K562 (cell line): ENCODE data around the gene KRTAP17-1. TPM values are rescaled to one million over a fixed set of nuclear protein-coding genes. Genes with fewer than 3 reads are reported as not detected.

ENCODE experiments used
- ATAC-seq: fragments of 200-7000 bp; cut with Tn5 transposase; 3 replicates; pipeline ENCODE4 v1.9.1; 2020; ENCODE audit warnings: moderate library complexity
- BruUV-seq: library from RNA; stranded (reverse); fragments of 400-500 nt; replicated peaks from 2 replicates; lab custom pipeline; 2021; lab: Mats Ljungman, UMichigan
- CTCF ChIA-PET: fragments of 300-600 bp; formaldehyde crosslinking; extraction: SDS; loops from one replicate; lab custom pipeline; 2021; ENCODE audit warnings: low intra/inter-chr PET ratio; lab: Yijun Ruan, JAX
- POLR2A ChIA-PET: fragments of 300-600, 350-650 bp; sonication (Branson Sonifier 250); formaldehyde crosslinking; extraction: SDS; loops from one replicate; lab custom pipeline; 2021; ENCODE audit warnings: antibody characterized with exemption, inconsistent platforms; lab: Yijun Ruan, JAX
- DNase-seq, 4 experiments: peaks; one replicate each; pipeline versions ENCODE4 v3.0.0 to v3.0.0-alpha.2; 2011 to 2018; ENCODE audit warnings: low spot score in 3 of 4, mixed read lengths in 3 of 4; ENCODE audit errors: extremely low read depth in 1 of 4
- FAIRE-seq: peaks from 2 replicates; lab custom pipeline; 2011; peaks lifted over from hg19 to GRCh38; lab: Jason Lieb, UNC
- H2AFZ ChIP-seq: 2 replicates; pipeline ENCODE4 v1.6.0; 2011; ENCODE audit warnings: low read depth, low read length, control low read depth, inconsistent platforms
- H3K27ac ChIP-seq: fragments of 200-600 bp; 3 replicates; pipeline ENCODE4 v1.8.0; 2011; ENCODE audit warnings: low read depth, mild to moderate bottlenecking, control low read depth, inconsistent platforms, low read length, moderate library complexity, mixed read lengths; ENCODE audit errors: extremely low read depth
- H3K27me3 ChIP-seq, 2 experiments: fragments of 300-600 bp in 1 of 2; 2 replicates in 1 of 2; 3 replicates in 1 of 2; pipeline versions ENCODE4 v1.6.0 to v1.8.0; 2011; ENCODE audit warnings: inconsistent platforms in 2 of 2, low read length in 2 of 2, mild to moderate bottlenecking in 1 of 2, mixed read lengths in 1 of 2, moderate library complexity in 1 of 2; ENCODE audit not compliant: control insufficient read depth in 2 of 2, insufficient read depth in 2 of 2
- H3K36me3 ChIP-seq: fragments of 300-600 bp; 3 replicates; pipeline ENCODE4 v1.8.0; 2011; ENCODE audit warnings: mild to moderate bottlenecking, low read length, inconsistent platforms; ENCODE audit not compliant: control insufficient read depth, insufficient read depth
- H3K4me1 ChIP-seq, 2 experiments: fragments of 200-600 bp in 1 of 2; replicated peaks in 1 of 2; 2 replicates in 1 of 2; 3 replicates in 1 of 2; pipeline versions ENCODE4 v1.5.1 to v1.8.0; 2011; ENCODE audit warnings: inconsistent platforms in 2 of 2, low read length in 2 of 2, mild to moderate bottlenecking in 1 of 2, mixed read lengths in 1 of 2, moderate library complexity in 1 of 2; ENCODE audit not compliant: control insufficient read depth in 2 of 2, insufficient read depth in 2 of 2
- H3K4me2 ChIP-seq: 2 replicates; pipeline ENCODE4 v1.6.1; 2011; ENCODE audit warnings: low read length, control low read depth, inconsistent platforms, mixed read lengths; ENCODE audit not compliant: insufficient read depth
- H3K4me3 ChIP-seq: fragments of 200-600 bp; sonication (generic), shearing (Covaris generic); 2 replicates; pipeline ENCODE4 v1.5.1; 2016; ENCODE audit warnings: control low read depth, inconsistent platforms
- H3K79me2 ChIP-seq: fragments of 200-600 bp; 3 replicates; pipeline ENCODE4 v1.8.0; 2011; ENCODE audit warnings: low read length, inconsistent platforms; ENCODE audit not compliant: control insufficient read depth, insufficient read depth
- H3K9ac ChIP-seq, 2 experiments: 2 replicates each; pipeline versions ENCODE4 v1.6.0 to v1.6.1; 2011; ENCODE audit warnings: low read depth in 2 of 2, low read length in 2 of 2, control low read depth in 1 of 2, inconsistent platforms in 1 of 2, mild to moderate bottlenecking in 1 of 2, mixed read lengths in 1 of 2; ENCODE audit not compliant: insufficient read depth in 1 of 2
- H3K9me1 ChIP-seq: one replicate; pipeline ENCODE4 v1.6.0; 2011; ENCODE audit warnings: inconsistent platforms, mild to moderate bottlenecking, low read length, moderate library complexity; ENCODE audit not compliant: control insufficient read depth, insufficient read depth
- H3K9me3 ChIP-seq: replicated peaks from 2 replicates; pipeline ENCODE4 v1.5.1; 2011; ENCODE audit warnings: low read depth, low read length, inconsistent platforms; ENCODE audit not compliant: control insufficient read depth, insufficient read depth
- H4K20me1 ChIP-seq: replicated peaks from 2 replicates; pipeline ENCODE4 v1.6.1; 2011; ENCODE audit warnings: low read length, inconsistent platforms, mixed read lengths; ENCODE audit not compliant: control insufficient read depth, insufficient read depth
- E2F3 ChIP-seq: fragments of 250-450 bp; sonication (Bioruptor Pico); IDR thresholded peaks from 2 replicates; pipeline ENCODE4 v1.4.0; 2020; ENCODE audit warnings: mild to moderate bottlenecking
- HDAC6 ChIP-seq: IDR thresholded peaks from 2 replicates; pipeline ENCODE4 v1.6.1; 2012; ENCODE audit warnings: low read depth, mild to moderate bottlenecking, control low read depth, inconsistent platforms, low read length, moderate library complexity
- ZNF3 ChIP-seq: fragments of 250-450 bp; sonication (Bioruptor Pico); IDR thresholded peaks from 2 replicates; pipeline ENCODE4 v1.5.0; 2021; ENCODE audit warnings: mild to moderate bottlenecking, moderate library complexity
- WGBS: fragments of 100-300 bp; shearing (Covaris generic); methylation state at CpG from one replicate; pipeline ENCODE4 v1.1.6; 2016; ENCODE audit warnings: low coverage, mixed read lengths; ENCODE audit not compliant: insufficient coverage; ENCODE audit errors: missing lambda C conversion rate; 5-methylcytosine and 5-hydroxymethylcytosine counted together
- in situ Hi-C: fragments of 300-500 bp; cut with MboI; formaldehyde crosslinking; loops from 4 replicates; pipeline ENCODE4 v1.15.0; 2018; ENCODE audit warnings: inconsistent platforms, mixed read lengths
- intact Hi-C: fragments of 100-400 bp; cut with micrococcal nuclease; formaldehyde crosslinking; loops from 2 replicates; pipeline ENCODE4 v1.14.2; 2022
- polyA plus RNA-seq, 8 experiments: library from polyadenylated mRNA; depleted of rRNA in 4 of 8; stranded (reverse) in 5 of 8; unstranded in 3 of 8; fragments of >200 nt; fragmentation: Nextera tagmentation in 2 of 8; fragmentation: Illumina TruSeq in 1 of 8; extraction: Ambion mirVana in 2 of 8; extraction: Trizol in 1 of 8; gene quantifications; 2 replicates each; pipeline versions ENCODE4 v1.2.1 to v1.2.3, GENCODE V29; 2011 to 2014; ENCODE audit warnings: inconsistent platforms in 1 of 8, missing spikeins in 1 of 8
- total RNA-seq, 7 experiments: library from RNA; depleted of rRNA in 6 of 7; stranded (reverse); fragments of >200 nt in 6 of 7; fragmentation: Illumina TruSeq in 2 of 7; extraction: Trizol in 2 of 7; gene quantifications; 2 replicates each; pipeline versions ENCODE4 v1.2.1 to v1.2.3, GENCODE V29; 2011 to 2021; ENCODE audit warnings: low replicate concordance in 1 of 7
- TF ChIP-seq, protein P1 (sequence below), 2 experiments: IDR thresholded peaks; 2 replicates each; pipeline ENCODE4 v1.6.1; 2011; ENCODE audit warnings: borderline replicate concordance in 1 of 2, control low read depth in 1 of 2, low read depth in 1 of 2, low read length in 1 of 2, mild to moderate bottlenecking in 1 of 2, mixed read lengths in 1 of 2, moderate library complexity in 1 of 2; ENCODE audit not compliant: insufficient read depth in 1 of 2, insufficient read length in 1 of 2, poor library complexity in 1 of 2, severe bottlenecking in 1 of 2; ENCODE audit errors: extremely low read depth in 1 of 2
- TF ChIP-seq, protein P2 (sequence below): fragments of 450-650 bp; IDR thresholded peaks from 2 replicates; pipeline ENCODE4 v1.6.1; 2016; ENCODE audit warnings: low read depth
- TF ChIP-seq, protein P3 (sequence below): fragments of 250-450 bp; sonication (Bioruptor Pico); IDR thresholded peaks from 2 replicates; pipeline ENCODE4 v1.5.0; 2021; ENCODE audit warnings: mild to moderate bottlenecking, borderline replicate concordance

Gene KRTAP17-1
- total and polyA plus RNA-seq, 9 of the 15 experiments (the other 6 are each of a cell fraction or from before 2014, with no cell fraction given): not detected

DNA sequence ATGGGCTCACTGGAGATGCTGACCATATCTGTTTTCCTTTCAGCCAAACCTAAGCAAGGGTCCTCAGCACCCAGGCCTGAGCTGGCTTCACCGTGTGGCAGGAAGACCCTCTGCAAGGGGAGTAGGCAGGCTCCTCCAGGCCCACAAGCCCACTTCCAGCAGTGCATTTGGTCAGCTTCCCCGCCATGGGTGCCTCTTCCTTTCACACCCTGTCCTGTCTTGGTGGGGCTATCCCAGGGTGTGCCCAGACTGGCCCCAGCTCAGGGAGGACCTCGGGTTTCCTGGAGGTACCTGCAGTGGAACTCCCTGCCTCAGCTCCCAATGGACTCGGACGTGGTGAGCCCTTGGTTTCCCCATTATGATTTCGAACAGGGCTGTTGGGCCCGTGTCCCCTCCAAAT lies 12.7 kb upstream of the KRTAP17-1 start:
- CTCF ChIA-PET: no interaction called here
- Histone ChIP-seq H4K20me1 (no peaks in the 10 kb centered on the region; the same call in 1 of the 2 replicates), H3K27ac (no peak overlapping the region), H3K79me2 (no peaks in the 10 kb centered on the region), H3K4me1 (no peaks in the 10 kb centered on the region), H3K27me3 (peaks cover 0 to 9% of the 10 kb centered on the region in 2 experiments; a peak in 1 of 5 replicates), H3K4me2 (no peak overlapping the region), H3K9ac (no peak overlapping the region), H3K9me3 (no peaks in the 10 kb centered on the region), H3K4me3 (no peak overlapping the region), H3K36me3 (no peaks in the 10 kb centered on the region), H2AFZ (no peak overlapping the region), H3K9me1 (no peaks in the 10 kb centered on the region)
- POLR2A ChIA-PET: interaction anchor here (0.6 kb wide), 1 partner anchor 182 kb away, joined by 3 read pairs; no protein-coding TSS in a partner anchor
- no TSS peak for BruUV-seq
- intact Hi-C loops (loop anchor here (5.0 kb wide), 1 partner anchor 421 kb away; no protein-coding TSS in a partner anchor), in situ Hi-C loops (no loop called here)
- FAIRE-seq (no peak), DNase-seq (no peak), ATAC-seq (no peak)
- 3% methylated on average over 7 of the region's 7 CpGs for WGBS
- no peak for TF ChIP-seq HDAC6
- TF ChIP-seq ZNF3: no peak
- no peak for TF ChIP-seq E2F3
- TF ChIP-seq, protein P1, sequence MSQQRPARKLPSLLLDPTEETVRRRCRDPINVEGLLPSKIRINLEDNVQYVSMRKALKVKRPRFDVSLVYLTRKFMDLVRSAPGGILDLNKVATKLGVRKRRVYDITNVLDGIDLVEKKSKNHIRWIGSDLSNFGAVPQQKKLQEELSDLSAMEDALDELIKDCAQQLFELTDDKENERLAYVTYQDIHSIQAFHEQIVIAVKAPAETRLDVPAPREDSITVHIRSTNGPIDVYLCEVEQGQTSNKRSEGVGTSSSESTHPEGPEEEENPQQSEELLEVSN (IDR thresholded peaks at IDR 0.05; ENCODE audit: borderline replicate concordance in 1 of 2, extremely low read depth in 1 of 2, insufficient read depth in 1 of 2, insufficient read length in 1 of 2, low read depth in 1 of 2, low read length in 1 of 2, poor library complexity in 1 of 2, severe bottlenecking in 1 of 2): no peak
- TF ChIP-seq, protein P2, sequence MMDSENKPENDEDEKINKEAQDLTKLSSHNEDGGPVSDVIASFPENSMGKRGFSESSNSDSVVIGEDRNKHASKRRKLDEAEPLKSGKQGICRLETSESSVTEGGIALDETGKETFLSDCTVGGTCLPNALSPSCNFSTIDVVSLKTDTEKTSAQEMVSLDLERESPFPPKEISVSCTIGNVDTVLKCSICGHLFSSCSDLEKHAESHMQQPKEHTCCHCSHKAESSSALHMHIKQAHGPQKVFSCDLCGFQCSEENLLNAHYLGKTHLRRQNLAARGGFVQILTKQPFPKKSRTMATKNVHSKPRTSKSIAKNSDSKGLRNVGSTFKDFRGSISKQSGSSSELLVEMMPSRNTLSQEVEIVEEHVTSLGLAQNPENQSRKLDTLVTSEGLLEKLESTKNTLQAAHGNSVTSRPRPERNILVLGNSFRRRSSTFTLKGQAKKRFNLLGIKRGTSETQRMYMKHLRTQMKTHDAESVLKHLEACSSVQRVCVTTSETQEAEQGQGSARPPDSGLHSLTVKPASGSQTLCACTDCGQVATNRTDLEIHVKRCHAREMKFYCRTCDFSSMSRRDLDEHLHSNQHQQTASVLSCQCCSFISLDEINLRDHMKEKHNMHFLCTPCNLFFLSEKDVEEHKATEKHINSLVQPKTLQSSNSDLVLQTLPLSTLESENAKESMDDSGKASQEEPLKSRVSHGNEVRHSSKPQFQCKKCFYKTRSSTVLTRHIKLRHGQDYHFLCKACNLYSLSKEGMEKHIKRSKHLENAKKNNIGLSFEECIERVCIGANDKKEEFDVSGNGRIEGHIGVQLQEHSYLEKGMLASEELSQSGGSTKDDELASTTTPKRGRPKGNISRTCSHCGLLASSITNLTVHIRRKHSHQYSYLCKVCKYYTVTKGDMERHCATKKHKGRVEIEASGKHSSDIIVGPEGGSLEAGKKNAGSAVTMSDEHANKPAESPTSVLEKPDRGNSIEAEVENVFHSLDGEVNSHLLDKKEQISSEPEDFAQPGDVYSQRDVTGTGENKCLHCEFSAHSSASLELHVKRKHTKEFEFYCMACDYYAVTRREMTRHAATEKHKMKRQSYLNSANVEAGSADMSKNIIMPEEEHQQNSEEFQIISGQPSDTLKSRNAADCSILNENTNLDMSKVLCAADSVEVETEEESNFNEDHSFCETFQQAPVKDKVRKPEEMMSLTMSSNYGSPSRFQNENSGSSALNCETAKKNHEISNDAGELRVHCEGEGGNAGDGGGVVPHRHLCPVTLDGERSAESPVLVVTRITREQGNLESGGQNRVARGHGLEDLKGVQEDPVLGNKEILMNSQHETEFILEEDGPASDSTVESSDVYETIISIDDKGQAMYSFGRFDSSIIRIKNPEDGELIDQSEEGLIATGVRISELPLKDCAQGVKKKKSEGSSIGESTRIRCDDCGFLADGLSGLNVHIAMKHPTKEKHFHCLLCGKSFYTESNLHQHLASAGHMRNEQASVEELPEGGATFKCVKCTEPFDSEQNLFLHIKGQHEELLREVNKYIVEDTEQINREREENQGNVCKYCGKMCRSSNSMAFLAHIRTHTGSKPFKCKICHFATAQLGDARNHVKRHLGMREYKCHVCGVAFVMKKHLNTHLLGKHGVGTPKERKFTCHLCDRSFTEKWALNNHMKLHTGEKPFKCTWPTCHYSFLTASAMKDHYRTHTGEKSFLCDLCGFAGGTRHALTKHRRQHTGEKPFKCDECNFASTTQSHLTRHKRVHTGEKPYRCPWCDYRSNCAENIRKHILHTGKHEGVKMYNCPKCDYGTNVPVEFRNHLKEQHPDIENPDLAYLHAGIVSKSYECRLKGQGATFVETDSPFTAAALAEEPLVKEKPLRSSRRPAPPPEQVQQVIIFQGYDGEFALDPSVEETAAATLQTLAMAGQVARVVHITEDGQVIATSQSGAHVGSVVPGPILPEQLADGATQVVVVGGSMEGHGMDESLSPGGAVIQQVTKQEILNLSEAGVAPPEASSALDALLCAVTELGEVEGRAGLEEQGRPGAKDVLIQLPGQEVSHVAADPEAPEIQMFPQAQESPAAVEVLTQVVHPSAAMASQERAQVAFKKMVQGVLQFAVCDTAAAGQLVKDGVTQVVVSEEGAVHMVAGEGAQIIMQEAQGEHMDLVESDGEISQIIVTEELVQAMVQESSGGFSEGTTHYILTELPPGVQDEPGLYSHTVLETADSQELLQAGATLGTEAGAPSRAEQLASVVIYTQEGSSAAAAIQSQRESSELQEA: no peak
- TF ChIP-seq, protein P3, sequence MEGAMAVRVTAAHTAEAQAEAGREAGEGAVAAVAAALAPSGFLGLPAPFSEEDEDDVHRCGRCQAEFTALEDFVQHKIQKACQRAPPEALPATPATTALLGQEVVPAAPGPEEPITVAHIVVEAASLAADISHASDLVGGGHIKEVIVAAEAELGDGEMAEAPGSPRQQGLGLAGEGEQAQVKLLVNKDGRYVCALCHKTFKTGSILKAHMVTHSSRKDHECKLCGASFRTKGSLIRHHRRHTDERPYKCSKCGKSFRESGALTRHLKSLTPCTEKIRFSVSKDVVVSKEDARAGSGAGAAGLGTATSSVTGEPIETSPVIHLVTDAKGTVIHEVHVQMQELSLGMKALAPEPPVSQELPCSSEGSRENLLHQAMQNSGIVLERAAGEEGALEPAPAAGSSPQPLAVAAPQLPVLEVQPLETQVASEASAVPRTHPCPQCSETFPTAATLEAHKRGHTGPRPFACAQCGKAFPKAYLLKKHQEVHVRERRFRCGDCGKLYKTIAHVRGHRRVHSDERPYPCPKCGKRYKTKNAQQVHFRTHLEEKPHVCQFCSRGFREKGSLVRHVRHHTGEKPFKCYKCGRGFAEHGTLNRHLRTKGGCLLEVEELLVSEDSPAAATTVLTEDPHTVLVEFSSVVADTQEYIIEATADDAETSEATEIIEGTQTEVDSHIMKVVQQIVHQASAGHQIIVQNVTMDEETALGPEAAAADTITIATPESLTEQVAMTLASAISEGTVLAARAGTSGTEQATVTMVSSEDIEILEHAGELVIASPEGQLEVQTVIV (CRISPR knock-in tag): no peak
